IPS-NIHi11 (cell line): ENCODE results near the gene RNF130.
"Not testable (repeated sequence)": the region's sequence is repeated elsewhere in the genome, so short reads cannot be mapped to it uniquely, and the experiment has no call there.

Source experiments
- DNase-seq: peaks from one replicate; pipeline ENCODE4 v3.0.0; 2012; ENCODE audit warnings: mixed read lengths, low spot score

RNF130 gene

GRCh38 chr5:179974246-179974945 lies 97.2 kb downstream of the RNF130 start:
- DNase-seq: no peak

GRCh38 chr5:179973391-179973790 lies 98.2 kb downstream of the RNF130 start:
- DNase-seq: no peak

- DNase-seq: no peak
Observed at GRCh38 chr5:179969110-179969509, 102.4 kb downstream of the RNF130 start.

GRCh38 chr5:179967489-179967888 lies 104.1 kb downstream of the RNF130 start:
- no peak for DNase-seq

- DNase-seq: no peak
Observed at GRCh38 chr5:179964015-179964414, 107.5 kb downstream of the RNF130 start.

GRCh38 chr5:179963375-179963774 lies 108.2 kb downstream of the RNF130 start:
- no peak for DNase-seq

- DNase-seq: no peak
Observed at GRCh38 chr5:179960204-179960831, 111.2 kb downstream of the RNF130 start.

- no peak for DNase-seq
Observed at GRCh38 chr5:179959641-179960040, 111.9 kb downstream of the RNF130 start.

GRCh38 chr5:179959118-179959517 lies 112.4 kb downstream of the RNF130 start:
- DNase-seq: not testable (repeated sequence)

- no peak for DNase-seq
Observed at GRCh38 chr5:179955630-179956029, 115.9 kb downstream of the RNF130 start.

GRCh38 chr5:179955062-179955461 lies 116.5 kb downstream of the RNF130 start:
- DNase-seq: no peak

- DNase-seq: no peak
Observed at GRCh38 chr5:179954434-179954833, 117.1 kb downstream of the RNF130 start.

GRCh38 chr5:179953987-179954386 lies 117.6 kb downstream of the RNF130 start:
- DNase-seq: no peak

- no peak for DNase-seq
Observed at GRCh38 chr5:179936976-179937681, 134.4 kb downstream of the RNF130 start.

GRCh38 chr5:179930788-179931473 lies 140.6 kb downstream of the RNF130 start:
- DNase-seq: no peak

GRCh38 chr5:179927824-179928223 lies 143.7 kb downstream of the RNF130 start:
- no peak for DNase-seq

GRCh38 chr5:179926657-179927056 lies 144.9 kb downstream of the RNF130 start:
- no peak for DNase-seq

GRCh38 chr5:179923436-179923835 lies 148.1 kb downstream of the RNF130 start:
- no peak for DNase-seq

- DNase-seq: no peak
Observed at GRCh38 chr5:179920175-179920574, 151.4 kb downstream of the RNF130 start.

- no peak for DNase-seq
Observed at GRCh38 chr5:179919487-179920060, 152.0 kb downstream of the RNF130 start.

GRCh38 chr5:179918742-179919486 lies 152.6 kb downstream of the RNF130 start:
- no peak for DNase-seq

- DNase-seq: no peak
Observed at GRCh38 chr5:179916523-179916922, 155.0 kb downstream of the RNF130 start.
